Keratinocyte (primary cell): ENCODE results near the gene DOCK1. TPM values are rescaled to one million over a fixed set of nuclear protein-coding genes. Genes with fewer than 3 reads are reported as not detected.

Experiments used
- DNase-seq: peaks from one replicate; pipeline ENCODE4 v3.0.0-alpha.2; 2011; ENCODE audit warnings: low read depth, missing footprints, low spot score
- FAIRE-seq: peaks from 2 replicates; lab custom pipeline; 2011; peaks lifted over from hg19 to GRCh38; lab: Jason Lieb, UNC
- H2AFZ ChIP-seq: 2 replicates; pipeline ENCODE4 v1.6.0; 2012; ENCODE audit warnings: low read length, control low read depth, inconsistent platforms; ENCODE audit not compliant: control insufficient read depth
- H3K27ac ChIP-seq: 2 replicates; pipeline ENCODE4 v1.5.1; 2011; ENCODE audit warnings: low read length; ENCODE audit not compliant: control insufficient read depth, insufficient read depth
- H3K27me3 ChIP-seq: 3 replicates; pipeline ENCODE4 v1.6.0; 2011; ENCODE audit warnings: low read length; ENCODE audit not compliant: control insufficient read depth, insufficient read depth; ENCODE audit errors: extremely low read depth
- H3K36me3 ChIP-seq, 2 experiments: 2 replicates in 1 of 2; 3 replicates in 1 of 2; pipeline ENCODE4 v1.5.1; 2011; ENCODE audit warnings: low read length in 2 of 2, mild to moderate bottlenecking in 1 of 2; ENCODE audit not compliant: control insufficient read depth in 2 of 2, insufficient read depth in 2 of 2; ENCODE audit errors: extremely low read depth in 1 of 2
- H3K4me1 ChIP-seq: 3 replicates; pipeline ENCODE4 v1.5.1; 2011; ENCODE audit warnings: low read length; ENCODE audit not compliant: control insufficient read depth, insufficient read depth; ENCODE audit errors: extremely low read depth
- H3K4me2 ChIP-seq: 3 replicates; pipeline ENCODE4 v1.6.0; 2011; ENCODE audit warnings: low read depth, low read length; ENCODE audit not compliant: control insufficient read depth, insufficient read depth; ENCODE audit errors: extremely low read depth
- H3K4me3 ChIP-seq, 3 experiments: fragments of 200-600 bp in 1 of 3; sonication (generic) in 1 of 3; 2 replicates in 2 of 3; 3 replicates in 1 of 3; pipeline ENCODE4 v1.5.1; 2011 to 2016; ENCODE audit warnings: low read length in 3 of 3, mild to moderate bottlenecking in 3 of 3, control low read depth in 2 of 3, inconsistent platforms in 1 of 3, low read depth in 1 of 3, mixed read lengths in 1 of 3, mixed run types in 1 of 3, moderate library complexity in 1 of 3; ENCODE audit not compliant: control insufficient read depth in 2 of 3, insufficient read depth in 2 of 3; ENCODE audit errors: extremely low read depth in 1 of 3
- H3K79me2 ChIP-seq: 2 replicates; pipeline ENCODE4 v1.6.0; 2012; ENCODE audit warnings: low read length; ENCODE audit not compliant: control insufficient read depth, insufficient read depth
- H3K9ac ChIP-seq: 3 replicates; pipeline ENCODE4 v1.6.0; 2011; ENCODE audit warnings: low read length; ENCODE audit not compliant: control insufficient read depth, insufficient read depth; ENCODE audit errors: extremely low read depth
- H3K9me1 ChIP-seq: 3 replicates; pipeline ENCODE4 v1.6.0; 2011; ENCODE audit warnings: low read length; ENCODE audit not compliant: control insufficient read depth, insufficient read depth; ENCODE audit errors: extremely low read depth
- H3K9me3 ChIP-seq: 2 replicates; pipeline ENCODE4 v1.5.1; 2012; ENCODE audit warnings: low read depth, low read length; ENCODE audit not compliant: control insufficient read depth
- H4K20me1 ChIP-seq: 3 replicates; pipeline ENCODE4 v1.6.0; 2011; ENCODE audit warnings: low read length; ENCODE audit not compliant: control insufficient read depth, insufficient read depth; ENCODE audit errors: extremely low read depth
- EZH2 ChIP-seq: IDR thresholded peaks from one replicate; pipeline ENCODE4 v1.6.1; 2012; ENCODE audit warnings: inconsistent platforms, mild to moderate bottlenecking, low read length, moderate library complexity
- dilution Hi-C: fragments of 300-500 bp; cut with MboI; formaldehyde crosslinking; loops from one replicate; pipeline ENCODE4 v1.7.0; 2020; ENCODE audit warnings: low sequenced_read_pairs; ENCODE audit not compliant: extremely low pct_ligation_motif_present
- polyA plus RNA-seq, 5 experiments: library from polyadenylated mRNA; depleted of rRNA in 3 of 5; stranded (reverse) in 3 of 5; stranded (forward) in 1 of 5; unstranded in 1 of 5; fragments of >200 nt; gene quantifications; 1 replicate in 1 of 5; 2 replicates in 3 of 5; 3 replicates in 1 of 5; pipeline versions ENCODE4 v1.2.1 to v1.2.3, GENCODE V29; 2011 to 2012; ENCODE audit warnings: missing spikeins in 2 of 5, low read depth in 1 of 5, low replicate concordance in 1 of 5
- TF ChIP-seq, protein P1 (sequence below), 3 experiments: IDR thresholded peaks in 1 of 3; conservative IDR thresholded peaks in 1 of 3; optimal IDR thresholded peaks in 1 of 3; 2 replicates in 2 of 3; 3 replicates in 1 of 3; pipeline versions ENCODE3 to v1.5.1; 2011; ENCODE audit warnings: low read length in 3 of 3, mild to moderate bottlenecking in 3 of 3, moderate library complexity in 2 of 3, control low read depth in 1 of 3, inconsistent platforms in 1 of 3; ENCODE audit not compliant: insufficient read depth in 2 of 3; ENCODE audit errors: extremely low read depth in 1 of 3

Gene DOCK1
- polyA plus RNA-seq, 1 donor (not counting 4 experiments of a cell fraction or from before 2014, with no cell fraction given), result 15.7 TPM

DNA sequence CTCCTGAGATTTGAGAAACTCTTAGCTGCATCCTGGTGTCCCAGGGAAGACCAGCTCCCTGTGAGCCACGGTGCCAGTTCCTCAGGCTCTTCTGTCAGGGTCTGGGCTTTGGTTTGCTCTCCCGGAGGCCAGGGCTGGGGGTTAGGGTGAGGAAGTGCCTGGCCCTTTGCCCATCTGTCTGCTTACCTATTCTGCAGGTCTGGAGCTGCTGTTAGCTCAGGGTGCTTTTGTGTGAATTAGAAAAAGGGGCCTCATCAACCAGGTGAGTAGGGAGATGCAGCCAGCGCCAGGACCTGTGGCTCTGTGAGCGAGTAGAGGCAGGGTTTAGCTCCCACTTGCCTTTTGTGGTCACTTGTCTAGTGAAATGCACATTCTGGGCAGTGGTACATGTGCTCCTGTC is 109.4 kb downstream of the DOCK1 start:
- TF ChIP-seq EZH2, result no peak
- TF ChIP-seq, protein P1, sequence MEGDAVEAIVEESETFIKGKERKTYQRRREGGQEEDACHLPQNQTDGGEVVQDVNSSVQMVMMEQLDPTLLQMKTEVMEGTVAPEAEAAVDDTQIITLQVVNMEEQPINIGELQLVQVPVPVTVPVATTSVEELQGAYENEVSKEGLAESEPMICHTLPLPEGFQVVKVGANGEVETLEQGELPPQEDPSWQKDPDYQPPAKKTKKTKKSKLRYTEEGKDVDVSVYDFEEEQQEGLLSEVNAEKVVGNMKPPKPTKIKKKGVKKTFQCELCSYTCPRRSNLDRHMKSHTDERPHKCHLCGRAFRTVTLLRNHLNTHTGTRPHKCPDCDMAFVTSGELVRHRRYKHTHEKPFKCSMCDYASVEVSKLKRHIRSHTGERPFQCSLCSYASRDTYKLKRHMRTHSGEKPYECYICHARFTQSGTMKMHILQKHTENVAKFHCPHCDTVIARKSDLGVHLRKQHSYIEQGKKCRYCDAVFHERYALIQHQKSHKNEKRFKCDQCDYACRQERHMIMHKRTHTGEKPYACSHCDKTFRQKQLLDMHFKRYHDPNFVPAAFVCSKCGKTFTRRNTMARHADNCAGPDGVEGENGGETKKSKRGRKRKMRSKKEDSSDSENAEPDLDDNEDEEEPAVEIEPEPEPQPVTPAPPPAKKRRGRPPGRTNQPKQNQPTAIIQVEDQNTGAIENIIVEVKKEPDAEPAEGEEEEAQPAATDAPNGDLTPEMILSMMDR (optimal IDR thresholded peaks at IDR 0.05 in 1 of 3, IDR thresholded peaks at IDR 0.05 in 1 of 3, conservative IDR thresholded peaks at IDR 0.05 in 1 of 3; ENCODE audit: extremely low read depth in 1 of 3, insufficient read depth in 2 of 3, low read length in 3 of 3), result no peak
- H3K9me3 ChIP-seq, result no peaks in the 10 kb centered on the region
- H3K9me1 ChIP-seq, result peaks cover 11% of the 10 kb centered on the region
- dilution Hi-C loops, result no loop called here
- H2AFZ ChIP-seq, result no peak overlapping the region
- H3K79me2 ChIP-seq, result no peaks in the 10 kb centered on the region
- no peak overlapping the region for H3K9ac ChIP-seq
- peaks cover 9 to 15% of the 10 kb centered on the region in 2 experiments for H3K36me3 ChIP-seq
- no peak for DNase-seq
- no peak for FAIRE-seq
- H3K4me2 ChIP-seq, result no peak overlapping the region
- no peak overlapping the region for H3K4me3 ChIP-seq
- peaks cover 15% of the 10 kb centered on the region for H4K20me1 ChIP-seq
- no peak overlapping the region for H3K27ac ChIP-seq
- H3K4me1 ChIP-seq, result peaks cover 20% of the 10 kb centered on the region
- H3K27me3 ChIP-seq, result no peaks in the 10 kb centered on the region

DNA sequence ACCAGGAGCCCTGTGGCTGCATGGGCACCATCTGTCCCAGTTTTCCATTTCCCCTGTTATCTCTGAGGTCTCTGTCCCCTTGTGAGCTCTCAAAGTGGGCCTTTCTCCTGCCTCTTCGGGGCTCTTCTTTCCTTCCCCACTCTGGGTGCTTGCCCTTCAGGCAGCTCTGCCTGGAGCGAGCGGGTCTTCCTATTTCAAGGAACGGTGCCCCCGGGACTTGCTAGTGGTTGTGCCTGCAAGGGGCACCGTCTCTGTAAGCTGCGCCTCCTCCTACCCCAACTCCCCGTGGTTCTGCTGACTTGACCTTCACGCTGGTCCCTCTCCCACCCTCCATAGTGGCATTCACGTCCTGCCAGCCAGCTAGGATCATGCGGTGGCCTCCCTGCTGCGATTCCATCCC is 110.1 kb downstream of the DOCK1 start:
- Histone ChIP-seq H2AFZ (no peak overlapping the region), H3K27ac (no peak overlapping the region), H3K9me3 (no peaks in the 10 kb centered on the region), H3K27me3 (no peaks in the 10 kb centered on the region), H4K20me1 (peaks cover 15% of the 10 kb centered on the region), H3K9me1 (peaks cover 11% of the 10 kb centered on the region), H3K4me3 (no peak overlapping the region), H3K4me1 (peaks cover 20% of the 10 kb centered on the region), H3K4me2 (no peak overlapping the region), H3K36me3 (peaks cover 9 to 15% of the 10 kb centered on the region in 2 experiments), H3K9ac (no peak overlapping the region), H3K79me2 (no peaks in the 10 kb centered on the region)
- DNase-seq (no peak), FAIRE-seq (no peak)
- dilution Hi-C loops, result no loop called here
- TF ChIP-seq EZH2, result no peak
- TF ChIP-seq, protein P1 (optimal IDR thresholded peaks at IDR 0.05 in 1 of 3, IDR thresholded peaks at IDR 0.05 in 1 of 3, conservative IDR thresholded peaks at IDR 0.05 in 1 of 3; ENCODE audit: extremely low read depth in 1 of 3, insufficient read depth in 2 of 3, low read length in 3 of 3), result no peak
